ENCODE data around the gene CATSPER3. TPM values are rescaled to one million over a fixed set of nuclear protein-coding genes. Genes with fewer than 3 reads are reported as not detected.

The CATSPER3 gene
- total RNA-seq, 2 experiments from 2014 or later, result 0.31 to 0.32 TPM

DNA sequence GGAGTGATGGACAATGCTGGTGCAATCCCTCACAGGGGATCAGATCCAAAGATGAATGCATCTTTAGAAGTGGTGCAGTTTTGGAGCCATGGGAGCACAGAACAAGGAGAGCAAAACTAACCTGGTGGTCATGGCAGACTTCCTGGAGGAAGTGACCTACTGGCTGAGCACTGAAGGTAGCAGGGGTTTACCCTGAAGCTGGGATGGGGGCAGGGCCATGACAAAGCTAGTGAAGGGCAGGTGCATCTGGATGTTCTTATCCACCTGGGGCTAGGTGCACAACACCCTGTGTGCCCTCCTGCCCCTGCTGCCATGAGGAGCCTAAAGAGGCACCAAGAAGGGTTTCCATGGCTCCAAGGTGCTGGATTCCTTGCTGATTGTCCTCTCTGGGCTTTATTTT is 77.8 kb downstream of the CATSPER3 start:
- POLR2A ChIA-PET, result no interaction called here
- H3K36me3 Mint-ChIP-seq (ENCODE audit: low read depth), result no peaks in the 10 kb centered on the region
- TF ChIP-seq, protein P1, sequence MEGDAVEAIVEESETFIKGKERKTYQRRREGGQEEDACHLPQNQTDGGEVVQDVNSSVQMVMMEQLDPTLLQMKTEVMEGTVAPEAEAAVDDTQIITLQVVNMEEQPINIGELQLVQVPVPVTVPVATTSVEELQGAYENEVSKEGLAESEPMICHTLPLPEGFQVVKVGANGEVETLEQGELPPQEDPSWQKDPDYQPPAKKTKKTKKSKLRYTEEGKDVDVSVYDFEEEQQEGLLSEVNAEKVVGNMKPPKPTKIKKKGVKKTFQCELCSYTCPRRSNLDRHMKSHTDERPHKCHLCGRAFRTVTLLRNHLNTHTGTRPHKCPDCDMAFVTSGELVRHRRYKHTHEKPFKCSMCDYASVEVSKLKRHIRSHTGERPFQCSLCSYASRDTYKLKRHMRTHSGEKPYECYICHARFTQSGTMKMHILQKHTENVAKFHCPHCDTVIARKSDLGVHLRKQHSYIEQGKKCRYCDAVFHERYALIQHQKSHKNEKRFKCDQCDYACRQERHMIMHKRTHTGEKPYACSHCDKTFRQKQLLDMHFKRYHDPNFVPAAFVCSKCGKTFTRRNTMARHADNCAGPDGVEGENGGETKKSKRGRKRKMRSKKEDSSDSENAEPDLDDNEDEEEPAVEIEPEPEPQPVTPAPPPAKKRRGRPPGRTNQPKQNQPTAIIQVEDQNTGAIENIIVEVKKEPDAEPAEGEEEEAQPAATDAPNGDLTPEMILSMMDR (IDR thresholded peaks at IDR 0.05), result no peak
- H3K27me3 Mint-ChIP-seq, result peaks cover 60% of the 10 kb centered on the region
- H3K27ac Mint-ChIP-seq, result no peak overlapping the region
- H3K4me3 Mint-ChIP-seq, result no peak overlapping the region
- H3K9me3 Mint-ChIP-seq, result no peaks in the 10 kb centered on the region
- intact Hi-C loops (cut with micrococcal nuclease), result no loop called here
- CTCF ChIA-PET, result no interaction called here
- no peaks in the 10 kb centered on the region for H3K4me1 Mint-ChIP-seq (ENCODE audit: low read depth)
- DNase-seq (no peak), ATAC-seq (no peak)

DNA sequence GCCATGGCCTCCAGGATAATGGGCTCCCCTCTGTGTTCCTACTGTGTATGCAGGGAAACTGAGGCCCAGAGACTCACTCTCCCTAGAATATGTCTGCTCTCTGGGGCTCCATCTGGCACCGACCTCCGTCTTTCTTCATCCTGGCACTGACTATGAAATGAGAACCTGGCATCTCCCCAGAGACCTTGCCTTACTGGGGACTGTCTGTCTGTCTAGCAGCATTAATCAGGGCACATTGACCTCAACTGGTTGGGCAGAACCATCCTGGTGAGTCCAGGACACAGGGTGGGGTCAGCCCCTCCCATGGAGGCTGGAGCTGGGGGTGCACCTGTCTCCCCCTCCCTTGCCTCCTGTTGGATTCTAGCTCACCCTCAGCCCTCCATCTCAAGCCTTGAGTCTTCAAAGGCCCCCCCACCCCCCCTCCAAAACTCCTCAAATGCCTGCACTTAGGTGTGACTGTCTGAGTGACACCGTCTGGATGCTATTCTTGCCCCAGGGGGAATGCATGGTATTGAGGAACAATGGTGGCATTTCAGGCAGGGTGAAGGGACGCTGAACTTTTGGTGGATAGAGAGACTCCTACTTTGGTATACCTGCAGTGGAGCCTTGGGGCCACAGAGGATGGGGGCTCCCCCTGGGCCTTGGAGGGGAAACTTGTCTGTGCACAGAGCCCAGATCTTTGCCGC is 79.1 kb downstream of the CATSPER3 start:
- no peak overlapping the region for H3K4me3 Mint-ChIP-seq
- intact Hi-C loops (cut with micrococcal nuclease), result no loop called here
- H3K4me1 Mint-ChIP-seq (ENCODE audit: low read depth), result no peaks in the 10 kb centered on the region
- peaks cover 57% of the 10 kb centered on the region for H3K27me3 Mint-ChIP-seq
- DNase-seq (no peak), ATAC-seq (no peak)
- H3K27ac Mint-ChIP-seq, result no peak overlapping the region
- no peaks in the 10 kb centered on the region for H3K36me3 Mint-ChIP-seq (ENCODE audit: low read depth)
- ChIA-PET POLR2A (no interaction called here), CTCF (no interaction called here)
- H3K9me3 Mint-ChIP-seq, result no peaks in the 10 kb centered on the region
- TF ChIP-seq, protein P1 (IDR thresholded peaks at IDR 0.05), result no peak

DNA sequence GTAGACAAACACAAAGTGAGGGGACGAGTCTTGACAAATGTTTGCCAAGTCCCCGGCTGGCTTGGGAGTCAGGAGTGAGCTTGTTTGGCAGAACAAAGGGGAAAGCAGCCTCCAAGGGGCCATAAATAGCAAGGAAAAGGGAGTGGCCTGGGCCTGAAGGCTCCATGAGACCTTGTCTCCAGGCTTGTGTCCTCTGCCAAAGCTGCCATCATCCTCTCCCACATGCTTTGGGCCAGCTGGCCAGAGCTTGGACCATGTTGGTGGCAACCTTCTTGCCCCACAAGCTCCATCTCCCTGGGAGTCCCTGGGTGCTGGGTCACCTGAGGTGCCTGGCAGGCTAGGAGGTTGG is 79.6 kb downstream of the CATSPER3 start:
- Mint-ChIP-seq H3K9me3 (no peaks in the 10 kb centered on the region), H3K27me3 (peaks cover 57% of the 10 kb centered on the region), H3K36me3 (ENCODE audit: low read depth) (no peaks in the 10 kb centered on the region), H3K4me1 (ENCODE audit: low read depth) (no peaks in the 10 kb centered on the region), H3K27ac (no peak overlapping the region), H3K4me3 (no peak overlapping the region)
- DNase-seq (no peak), ATAC-seq (no peak)
- intact Hi-C loops (cut with micrococcal nuclease), result no loop called here
- POLR2A ChIA-PET, result no interaction called here
- CTCF ChIA-PET, result no interaction called here
- TF ChIP-seq, protein P1 (IDR thresholded peaks at IDR 0.05), result no peak

DNA sequence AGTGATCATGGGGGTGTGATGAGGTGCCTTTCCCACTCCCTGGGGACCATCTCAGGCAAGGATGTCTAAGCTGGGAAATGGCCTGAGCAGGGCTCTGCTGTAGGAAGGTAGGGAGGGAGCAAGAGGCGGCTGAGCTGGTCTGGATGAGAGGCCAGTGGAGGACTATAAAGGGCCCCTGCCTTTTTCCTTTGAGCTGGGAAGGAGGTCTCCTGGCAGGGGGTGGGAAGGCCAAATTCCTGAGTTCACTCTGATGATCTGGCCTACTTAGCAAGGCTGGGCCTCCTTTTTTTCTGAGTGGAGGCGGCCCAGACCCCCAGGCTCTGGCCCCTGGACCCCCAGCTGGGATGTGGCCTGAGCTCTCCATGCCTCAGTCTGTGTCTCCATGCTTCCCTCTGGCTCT is 80.6 kb downstream of the CATSPER3 start:
- ATAC-seq, result no peak
- no peak for DNase-seq
- Mint-ChIP-seq H3K27me3 (peaks cover 58% of the 10 kb centered on the region), H3K9me3 (no peaks in the 10 kb centered on the region), H3K27ac (no peak overlapping the region), H3K4me1 (ENCODE audit: low read depth) (no peaks in the 10 kb centered on the region), H3K36me3 (ENCODE audit: low read depth) (no peaks in the 10 kb centered on the region), H3K4me3 (no peak overlapping the region)
- ChIA-PET CTCF (no interaction called here), POLR2A (no interaction called here)
- intact Hi-C loops (cut with micrococcal nuclease), result no loop called here
- TF ChIP-seq, protein P1 (IDR thresholded peaks at IDR 0.05), result no peak

DNA sequence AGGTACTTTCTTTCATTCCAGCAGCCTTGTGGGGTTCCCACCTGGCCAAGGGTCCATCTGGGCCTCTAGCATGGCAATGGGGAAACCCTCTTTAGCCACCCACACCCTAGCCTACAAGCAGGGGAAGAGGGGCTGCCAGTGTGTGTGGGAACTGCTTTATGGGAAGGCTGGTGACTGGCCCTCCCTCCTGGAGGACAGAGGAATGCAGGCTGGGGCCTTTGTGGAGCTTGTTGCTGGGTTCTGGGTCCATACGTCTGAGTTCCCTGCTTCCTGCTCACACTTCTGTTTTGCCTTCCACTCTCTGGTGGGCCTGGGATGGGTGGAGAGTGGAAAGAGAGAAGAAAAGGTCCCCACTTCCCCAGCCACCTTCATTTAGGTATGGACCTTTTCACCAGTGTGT is 81.2 kb downstream of the CATSPER3 start:
- peaks cover 55% of the 10 kb centered on the region for H3K27me3 Mint-ChIP-seq
- no peak for ATAC-seq
- POLR2A ChIA-PET, result no interaction called here

More for the DNA sequence above, 81.2 kb downstream of the CATSPER3 start:
- TF ChIP-seq, protein P1 (IDR thresholded peaks at IDR 0.05), result no peak
- intact Hi-C loops (cut with micrococcal nuclease), result no loop called here
- Mint-ChIP-seq H3K4me3 (no peak overlapping the region), H3K27ac (no peak overlapping the region), H3K4me1 (ENCODE audit: low read depth) (no peaks in the 10 kb centered on the region), H3K9me3 (no peaks in the 10 kb centered on the region), H3K36me3 (ENCODE audit: low read depth) (no peaks in the 10 kb centered on the region)
- no peak for DNase-seq
- CTCF ChIA-PET, result no interaction called here
